Measurements from ENCODE around the gene NBPF3. TPM values are rescaled to one million over a fixed set of nuclear protein-coding genes. Genes with fewer than 3 reads are reported as not detected.
"Not testable (repeated sequence)": the region's sequence is repeated elsewhere in the genome, so short reads cannot be mapped to it uniquely, and the experiment has no call there.

The NBPF3 gene
- total RNA-seq, 4 donors from 2014 or later, result 2.3 to 80.2 (median 10.9) TPM

DNA sequence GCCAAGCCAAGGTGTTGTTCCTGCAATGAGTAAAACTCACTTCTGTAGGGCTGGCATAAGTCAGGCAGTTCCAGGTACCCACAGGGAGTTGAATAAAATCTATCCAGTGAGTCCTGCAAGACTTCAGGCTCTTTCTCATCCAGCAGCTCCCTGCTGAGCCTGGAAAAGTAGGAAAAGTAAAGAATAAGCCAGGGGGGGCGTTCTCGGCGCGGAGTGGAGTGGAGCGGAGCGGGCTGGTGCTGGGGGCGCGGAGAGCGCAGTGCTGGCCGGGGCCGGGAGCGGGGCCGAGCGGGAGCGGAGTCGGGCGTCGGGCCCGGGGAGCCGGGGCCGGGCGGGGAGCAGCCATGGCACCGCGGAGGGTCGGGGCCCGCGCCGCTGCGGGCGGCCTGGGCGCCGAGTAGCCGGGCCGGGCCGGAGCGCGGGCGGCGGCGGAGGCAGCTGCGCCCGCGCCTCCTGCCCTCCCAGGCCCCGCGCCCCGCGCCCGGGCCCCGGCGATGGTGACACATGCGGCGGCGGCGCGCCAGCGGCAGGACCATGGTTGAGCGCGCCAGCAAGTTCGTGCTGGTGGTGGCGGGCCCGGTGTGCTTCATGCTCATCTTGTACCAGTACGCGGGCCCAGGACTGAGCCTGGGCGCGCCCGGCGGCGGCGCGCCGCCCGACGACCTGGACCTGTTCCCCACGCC lies 12.0 kb upstream of the NBPF3 start:
- H3K4me3 ChIP-seq; intact Hi-C loops (cut with DNase I; ENCODE audit: low total_unique reads); H3K4me1 ChIP-seq; DNase-seq; H3K27me3 ChIP-seq; H3K27ac ChIP-seq; H3K36me3 ChIP-seq; H3K9me3 ChIP-seq: not testable (repeated sequence)
- in situ Hi-C loops (cut with MboI; ENCODE audit: low pct_ligation_motif_present in 1 of 4, low pct_unique_long_range_greater_than_20kb in 1 of 4, low sequenced_read_pairs in 3 of 4), result loop anchor here in 1 of 4 donors (5.0 kb wide), 1 partner anchor 54 kb away; no protein-coding TSS in a partner anchor
- WGBS, 2 donors (ENCODE audit: low coverage in 1 of 2), result 31% methylated on average over 8 of the region's 74 CpGs; no CpG with 5 or more reads in 1 of the 2 donors

GRCh38 chr1:21428481-21429073 lies 11.4 kb upstream of the NBPF3 start:
- 73% methylated on average over 6 of the region's 66 CpGs; no CpG with 5 or more reads in 1 of the 2 donors for WGBS, 2 donors (ENCODE audit: low coverage in 1 of 2)
- in situ Hi-C loops (cut with MboI; ENCODE audit: low pct_ligation_motif_present in 1 of 4, low pct_unique_long_range_greater_than_20kb in 1 of 4, low sequenced_read_pairs in 3 of 4), result loop anchor here in 1 of 4 donors (5.0 kb wide), 1 partner anchor 54 kb away; no protein-coding TSS in a partner anchor
- DNase-seq; intact Hi-C loops (cut with DNase I; ENCODE audit: low total_unique reads); H3K4me3 ChIP-seq; H3K36me3 ChIP-seq; H3K27ac ChIP-seq; H3K9me3 ChIP-seq; H3K27me3 ChIP-seq; H3K4me1 ChIP-seq: not testable (repeated sequence)

GRCh38 chr1:21429210-21429609 lies 10.7 kb upstream of the NBPF3 start:
- H3K4me1 ChIP-seq; H3K27me3 ChIP-seq; intact Hi-C loops (cut with DNase I; ENCODE audit: low total_unique reads); H3K4me3 ChIP-seq; H3K27ac ChIP-seq; DNase-seq; H3K9me3 ChIP-seq; H3K36me3 ChIP-seq: not testable (repeated sequence)
- in situ Hi-C loops (cut with MboI; ENCODE audit: low pct_ligation_motif_present in 1 of 4, low pct_unique_long_range_greater_than_20kb in 1 of 4, low sequenced_read_pairs in 3 of 4), result loop anchor here in 1 of 4 donors (5.0 kb wide), 1 partner anchor 53 kb away; no protein-coding TSS in a partner anchor
- WGBS, 2 donors (ENCODE audit: low coverage in 1 of 2), result 100% methylated on average over 3 of the region's 34 CpGs; no CpG with 5 or more reads in 1 of the 2 donors

DNA sequence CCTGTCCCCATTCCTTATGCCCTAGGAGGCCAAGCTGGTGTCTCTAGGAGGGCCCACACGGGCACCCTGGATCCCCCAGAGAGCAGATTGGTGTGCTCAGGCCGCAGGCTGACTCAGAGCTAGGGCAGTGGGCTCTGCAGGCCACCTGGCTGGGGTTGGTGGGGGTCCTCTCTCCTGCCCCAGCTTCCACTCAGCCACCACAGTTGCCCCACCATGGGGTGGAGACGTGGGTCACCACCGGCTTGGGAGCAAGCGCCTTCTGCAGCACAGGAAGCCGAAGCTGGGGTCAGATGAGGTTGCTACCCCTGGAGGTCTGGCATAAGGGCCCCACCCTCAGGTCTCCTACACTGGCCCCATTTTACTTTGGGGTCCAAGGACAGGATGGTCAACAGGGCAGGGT lies 9.1 kb upstream of the NBPF3 start:
- H3K36me3 ChIP-seq; DNase-seq; H3K4me3 ChIP-seq; H3K27me3 ChIP-seq; H3K9me3 ChIP-seq; H3K4me1 ChIP-seq; in situ Hi-C loops (cut with MboI; ENCODE audit: low pct_ligation_motif_present in 1 of 4, low pct_unique_long_range_greater_than_20kb in 1 of 4, low sequenced_read_pairs in 3 of 4); H3K27ac ChIP-seq: not testable (repeated sequence)
- intact Hi-C loops (cut with DNase I; ENCODE audit: low total_unique reads), result loop anchor here (5.0 kb wide), 1 partner anchor 461 kb away; no protein-coding TSS in a partner anchor
- no CpG with 5 or more reads among the region's 6 CpGs for WGBS, 2 donors (ENCODE audit: low coverage in 1 of 2)

DNA sequence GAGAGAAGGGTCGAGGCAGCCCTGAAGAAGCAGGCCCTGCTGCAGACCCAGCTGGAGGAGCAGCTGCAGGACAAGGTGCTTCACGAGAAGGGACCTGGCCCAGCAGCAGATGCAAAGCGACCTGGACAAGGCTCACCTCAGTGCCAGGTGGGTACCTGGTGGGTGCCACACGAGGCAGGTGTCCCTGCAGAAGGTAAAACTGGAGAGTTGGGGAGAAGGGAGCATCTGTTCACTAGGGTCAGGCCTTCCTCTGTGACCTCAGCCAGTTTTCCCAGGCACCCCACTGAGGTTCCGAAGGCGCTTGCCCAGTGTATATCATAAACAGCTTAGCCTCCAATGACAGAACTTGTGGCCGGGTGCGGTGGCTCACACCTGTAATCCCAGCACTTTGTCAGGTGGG lies 5.5 kb upstream of the NBPF3 start:
- H3K4me1 ChIP-seq, result peaks cover 0 to 11% (median 3%) of the 10 kb centered on the region in 4 donors
- H3K27me3 ChIP-seq, result peaks cover 13% of the 10 kb centered on the region
- DNase-seq, result no peak
- intact Hi-C loops (cut with DNase I; ENCODE audit: low total_unique reads) (loop anchor here (5.0 kb wide), 1 partner anchor 458 kb away; no protein-coding TSS in a partner anchor), in situ Hi-C loops (cut with MboI; ENCODE audit: low pct_ligation_motif_present in 1 of 4, low pct_unique_long_range_greater_than_20kb in 1 of 4, low sequenced_read_pairs in 3 of 4) (no loop called here)
- no peak overlapping the region for H3K4me3 ChIP-seq
- WGBS, 2 donors (ENCODE audit: low coverage in 1 of 2), result 82% methylated on average over 8 of the region's 8 CpGs; no CpG with 5 or more reads in 1 of the 2 donors
- TF ChIP-seq EP300 (IDR thresholded peaks at IDR 0.05; ENCODE audit: low read depth), result no peak
- TF ChIP-seq, protein P1, sequence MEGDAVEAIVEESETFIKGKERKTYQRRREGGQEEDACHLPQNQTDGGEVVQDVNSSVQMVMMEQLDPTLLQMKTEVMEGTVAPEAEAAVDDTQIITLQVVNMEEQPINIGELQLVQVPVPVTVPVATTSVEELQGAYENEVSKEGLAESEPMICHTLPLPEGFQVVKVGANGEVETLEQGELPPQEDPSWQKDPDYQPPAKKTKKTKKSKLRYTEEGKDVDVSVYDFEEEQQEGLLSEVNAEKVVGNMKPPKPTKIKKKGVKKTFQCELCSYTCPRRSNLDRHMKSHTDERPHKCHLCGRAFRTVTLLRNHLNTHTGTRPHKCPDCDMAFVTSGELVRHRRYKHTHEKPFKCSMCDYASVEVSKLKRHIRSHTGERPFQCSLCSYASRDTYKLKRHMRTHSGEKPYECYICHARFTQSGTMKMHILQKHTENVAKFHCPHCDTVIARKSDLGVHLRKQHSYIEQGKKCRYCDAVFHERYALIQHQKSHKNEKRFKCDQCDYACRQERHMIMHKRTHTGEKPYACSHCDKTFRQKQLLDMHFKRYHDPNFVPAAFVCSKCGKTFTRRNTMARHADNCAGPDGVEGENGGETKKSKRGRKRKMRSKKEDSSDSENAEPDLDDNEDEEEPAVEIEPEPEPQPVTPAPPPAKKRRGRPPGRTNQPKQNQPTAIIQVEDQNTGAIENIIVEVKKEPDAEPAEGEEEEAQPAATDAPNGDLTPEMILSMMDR (IDR thresholded peaks at IDR 0.05), result no peak
- TF ChIP-seq POLR2AphosphoS5 (IDR thresholded peaks at IDR 0.05), result no peak
- no peak for TF ChIP-seq POLR2A (IDR thresholded peaks at IDR 0.05)
- no peaks in the 10 kb centered on the region for H3K9me3 ChIP-seq
- H3K27ac ChIP-seq, result no peak overlapping the region
- H3K36me3 ChIP-seq, result no peaks in the 10 kb centered on the region

GRCh38 chr1:21435646-21436487 lies 4.1 kb upstream of the NBPF3 start:
- in situ Hi-C loops (cut with MboI; ENCODE audit: low pct_ligation_motif_present in 1 of 4, low pct_unique_long_range_greater_than_20kb in 1 of 4, low sequenced_read_pairs in 3 of 4), result no loop called here
- intact Hi-C loops (cut with DNase I; ENCODE audit: low total_unique reads), result no loop called here
- Histone ChIP-seq H3K27ac (no peak overlapping the region), H3K4me3 (peak overlapping the region in 2 of 4 donors; percentile 35 to 46), H3K4me1 (peaks cover 0 to 17% (median 7%) of the 10 kb centered on the region in 4 donors), H3K36me3 (no peaks in the 10 kb centered on the region), H3K27me3 (peaks cover 13% of the 10 kb centered on the region), H3K9me3 (no peaks in the 10 kb centered on the region)
- DNase-seq, result no peak
- 91% methylated on average over 18 of the region's 20 CpGs; no CpG with 5 or more reads in 1 of the 2 donors for WGBS, 2 donors (ENCODE audit: low coverage in 1 of 2)
- TF ChIP-seq EP300 (IDR thresholded peaks at IDR 0.05; ENCODE audit: low read depth) (no peak), POLR2A (IDR thresholded peaks at IDR 0.05) (no peak), POLR2AphosphoS5 (IDR thresholded peaks at IDR 0.05) (no peak)
- TF ChIP-seq, protein P1 (IDR thresholded peaks at IDR 0.05), result no peak
